Ovary (tissue), 9 donors: ENCODE measurements around the gene DNAH17. TPM values are rescaled to one million over a fixed set of nuclear protein-coding genes. Genes with fewer than 3 reads are reported as not detected.

Experiments used
- DNase-seq, 5 donors: peaks; one replicate each; pipeline ENCODE4 v3.0.0-alpha.2; 2019 to 2020
- H3K27ac ChIP-seq, 2 donors: fragments of 200-600 bp; one replicate each; pipeline versions ENCODE4 v1.5.1 to v1.8.0; 2019 to 2022
- H3K27me3 ChIP-seq: fragments of 200-600 bp; one replicate; pipeline ENCODE4 v1.8.0; 2022
- H3K36me3 ChIP-seq: fragments of 200-600 bp; sonication (generic); one replicate; pipeline ENCODE4 v1.5.1; 2019
- H3K4me1 ChIP-seq: one replicate; pipeline ENCODE4 v1.8.1; 2013; ENCODE audit warnings: mild to moderate bottlenecking, moderate library complexity; ENCODE audit not compliant: insufficient read depth
- H3K4me3 ChIP-seq: fragments of 200-600 bp; sonication (generic); one replicate; pipeline ENCODE4 v1.5.1; 2017
- H3K9me3 ChIP-seq, 2 donors: fragments of 200-600 bp in 1 of 2; sonication (generic) in 1 of 2; one replicate each; pipeline versions ENCODE4 v1.5.1 to v1.8.1; 2013 to 2019; ENCODE audit warnings: mild to moderate bottlenecking in 1 of 2, moderate library complexity in 1 of 2
- CTCF ChIP-seq, 3 donors: fragments of 450-650 bp in 2 of 3; fragments of 200-600 bp in 1 of 3; IDR thresholded peaks; one replicate each; pipeline versions ENCODE4 v1.5.1 to v1.8.0; 2016 to 2022; ENCODE audit warnings: antibody characterized with exemption in 3 of 3, mild to moderate bottlenecking in 1 of 3
- EP300 ChIP-seq: sonication (generic); formaldehyde crosslinking; IDR thresholded peaks from one replicate; pipeline ENCODE4 v1.6.1; 2017; ENCODE audit warnings: antibody characterized with exemption
- POLR2A ChIP-seq: fragments of 450-650 bp; IDR thresholded peaks from one replicate; pipeline ENCODE4 v1.6.1; 2017; ENCODE audit warnings: antibody characterized with exemption, mild to moderate bottlenecking, moderate library complexity
- WGBS, 3 donors: extraction: QIAGEN DNeasy Blood & Tissue Kit in 1 of 3; methylation state at CpG; one replicate each; pipeline versions ENCODE4 v1.1.5 to v1.1.7; 2013 to 2017; 5-methylcytosine and 5-hydroxymethylcytosine counted together
- intact Hi-C, 4 donors: fragments of 100-400 bp; cut with DNase I; formaldehyde crosslinking; loops; one replicate each; pipeline versions ENCODE4 v1.11.0 to v1.15.1; 2022 to 2023
- polyA plus RNA-seq, 2 donors: library from polyadenylated mRNA; stranded (reverse); fragments of 200-250 nt in 1 of 2; fragments of 350-450 nt in 1 of 2; fragmentation: Illumina TruSeq in 1 of 2; extraction: RNeasy Lipid Tissue Mini Kit (QIAGEN cat#74804) in 1 of 2; gene quantifications; one replicate each; pipeline ENCODE4 v1.2.3, GENCODE V29; 2013 to 2014
- small RNA-seq: library from RNA; depleted of rRNA; stranded (forward); fragments of <200 nt; gene quantifications from one replicate; pipeline ENCODE3, GENCODE V24; 2016
- total RNA-seq, 7 donors: library from RNA; depleted of rRNA in 2 of 7; stranded (reverse); fragments of >200 nt in 2 of 7; fragmentation: NEBNext Ultra II Directional in 3 of 7; extraction: Animal tissue kit (Norgen Biotek cat#: 25700) in 3 of 7; gene quantifications; one replicate each; pipeline versions ENCODE4 v1.1.0 to v1.2.4, GENCODE V29; 2016 to 2023
- donor health status: DM: no; HTN: no; CAD: no; lungs with moderate emphysema.
- donor health status: DM: no; HTN: no; CAD: no.
- donor health status: Bipolar disorder and iron deficiency.
- donor health status: DM: yes; HTN: yes; CAD: no.
- donor health status: DM: no; HTN: no; CAD: no.
- donor health status: DM: yes; HTN: yes; CAD: no.

The DNAH17 gene
- total and polyA plus RNA-seq, 9 donors: 0.07 to 0.25 (median 0.12) TPM; not detected in 6

GRCh38 chr17:78374631-78375274, 202.4 kb downstream of the DNAH17 start:
- Histone ChIP-seq H3K4me1 (no peaks in the 10 kb centered on the region), H3K9me3 (no peaks in the 10 kb centered on the region), H3K36me3 (no peaks in the 10 kb centered on the region), H3K27ac (no peak overlapping the region), H3K27me3 (no peaks in the 10 kb centered on the region), H3K4me3 (no peak overlapping the region)
- intact Hi-C loops: loop anchor here in 1 of 4 donors (10.0 kb wide), 1 partner anchor 250 kb away; the partner anchor contains the start of gene TMC6
- 55 to 58% (median 56%) methylated on average over 14 of the region's 14 CpGs for WGBS, 3 donors
- DNase-seq: no peak
- TF ChIP-seq CTCF (IDR thresholded peaks at IDR 0.05): no peak
- no peak for TF ChIP-seq POLR2A
- TF ChIP-seq EP300: no peak

DNA sequence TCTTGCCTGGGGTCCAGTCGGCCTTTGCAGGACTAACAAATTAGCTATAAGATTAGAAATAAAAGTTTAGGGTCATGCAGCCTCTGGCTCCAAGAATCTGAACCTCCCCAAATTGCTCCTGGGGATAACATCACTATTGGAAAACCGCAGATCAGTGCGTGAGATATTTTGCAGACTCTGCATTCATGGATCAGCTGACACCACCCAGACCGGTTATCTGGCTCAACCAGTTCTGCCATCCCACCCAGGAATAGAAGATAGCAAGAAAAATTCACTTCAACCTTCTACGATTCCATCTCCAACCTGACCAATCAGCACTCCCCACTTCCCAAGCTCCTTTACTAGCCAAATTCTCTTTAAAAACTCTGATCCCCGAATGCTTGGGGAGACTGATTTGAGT, 203.0 kb downstream of the DNAH17 start:
- Histone ChIP-seq H3K4me3 (no peak overlapping the region), H3K27ac (no peak overlapping the region), H3K4me1 (no peaks in the 10 kb centered on the region), H3K9me3 (no peaks in the 10 kb centered on the region), H3K36me3 (no peaks in the 10 kb centered on the region), H3K27me3 (no peaks in the 10 kb centered on the region)
- TF ChIP-seq CTCF (IDR thresholded peaks at IDR 0.05) (no peak), EP300 (no peak), POLR2A (no peak)
- no peak for DNase-seq
- WGBS, 3 donors: 69 to 76% (median 70%) methylated on average over 6 of the region's 6 CpGs
- intact Hi-C loops: loop anchor here in 1 of 4 donors (10.0 kb wide), 1 partner anchor 249 kb away; the partner anchor contains the start of gene TMC6

Small RNAs within 50 kb of the gene (small RNA-seq; reads per million reads assigned to genes)
- not detected for gene RF00415
- gene RN7SL454P: not detected

Other genes with a start within 250 kb of the DNAH17 start
- 100 to 1,000 TPM in 2 of 7 donors, 10 to 100 TPM in 5; 14.4 to 284 (median 56.5) TPM for gene SOCS3, start 217.3 kb downstream of the DNAH17 start, total RNA-seq
- 10 to 100 TPM; 21.9 to 69.5 TPM for gene SOCS3, start 217.3 kb downstream of the DNAH17 start, polyA plus RNA-seq
- gene PGS1, start 198.7 kb downstream of the DNAH17 start, total RNA-seq: 10 to 100 TPM; 27.2 to 50.2 (median 37.6) TPM
- gene PGS1, start 198.7 kb downstream of the DNAH17 start, polyA plus RNA-seq: 10 to 100 TPM; 13.5 to 28.7 TPM
- 10 to 100 TPM; 17.4 to 27.0 (median 24.4) TPM for gene CYTH1, start 204.9 kb upstream of the DNAH17 start, total RNA-seq
- 10 to 100 TPM; 15.1 to 35.3 TPM for gene CYTH1, start 204.9 kb upstream of the DNAH17 start, polyA plus RNA-seq